ENCODE data around the gene ETHE1.
A peak's percentile ranks its signal among the peaks of the same experiment; 100 is the strongest.

Gene ETHE1, protein sequence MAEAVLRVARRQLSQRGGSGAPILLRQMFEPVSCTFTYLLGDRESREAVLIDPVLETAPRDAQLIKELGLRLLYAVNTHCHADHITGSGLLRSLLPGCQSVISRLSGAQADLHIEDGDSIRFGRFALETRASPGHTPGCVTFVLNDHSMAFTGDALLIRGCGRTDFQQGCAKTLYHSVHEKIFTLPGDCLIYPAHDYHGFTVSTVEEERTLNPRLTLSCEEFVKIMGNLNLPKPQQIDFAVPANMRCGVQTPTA

GRCh38 chr19:43526884-43527859, at the start of gene ETHE1:
Gene ETHE1 (minus strand): TSS chr19:43527201. CDS start chr19:43527177, 24 bp downstream.
- peak; percentile 25 for DNase-seq

DNA sequence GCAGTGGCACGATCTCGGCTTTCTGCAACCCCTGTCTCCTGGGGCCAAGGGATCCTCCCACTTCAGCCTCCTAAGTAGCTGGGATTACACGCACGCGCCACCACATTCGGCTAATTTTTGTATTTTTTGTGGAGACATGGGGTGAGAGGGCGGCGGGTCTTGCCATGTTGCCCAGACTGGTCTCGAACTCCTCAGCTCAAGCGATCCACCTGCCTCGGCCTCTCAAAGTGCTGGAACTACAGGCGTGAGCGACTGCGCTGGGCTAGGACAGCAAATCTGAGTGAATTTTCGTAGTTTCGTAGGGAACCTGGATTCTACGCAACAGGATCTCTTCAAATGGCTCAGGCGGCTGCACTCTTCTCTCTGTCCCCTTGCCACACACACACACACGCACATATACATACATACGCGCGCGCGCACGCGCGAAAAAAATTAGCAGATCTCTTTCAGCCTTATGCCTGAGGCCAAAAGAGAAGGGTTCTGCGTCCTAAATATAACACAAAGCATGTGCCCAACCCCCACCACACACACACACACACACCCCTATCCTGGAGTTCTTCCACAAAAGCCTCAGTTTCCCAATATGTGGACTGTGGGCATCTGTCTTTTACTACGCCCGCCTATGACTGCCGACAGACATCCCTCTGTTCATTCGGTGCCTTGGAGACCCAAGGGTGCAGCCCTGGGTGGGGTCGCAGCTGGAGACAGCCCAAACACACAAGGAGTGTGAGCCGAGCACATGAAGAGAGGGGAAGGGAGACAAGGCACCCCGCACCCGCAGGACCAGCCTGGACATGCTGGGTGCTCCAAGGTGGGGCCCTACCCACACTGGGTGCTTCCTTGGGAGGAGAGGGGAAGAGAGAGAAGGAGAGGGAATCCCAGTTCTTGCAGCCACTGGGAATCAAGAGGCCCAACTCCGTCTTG, 49.2 kb upstream of the ETHE1 start:
- DNase-seq, result no peak

DNA sequence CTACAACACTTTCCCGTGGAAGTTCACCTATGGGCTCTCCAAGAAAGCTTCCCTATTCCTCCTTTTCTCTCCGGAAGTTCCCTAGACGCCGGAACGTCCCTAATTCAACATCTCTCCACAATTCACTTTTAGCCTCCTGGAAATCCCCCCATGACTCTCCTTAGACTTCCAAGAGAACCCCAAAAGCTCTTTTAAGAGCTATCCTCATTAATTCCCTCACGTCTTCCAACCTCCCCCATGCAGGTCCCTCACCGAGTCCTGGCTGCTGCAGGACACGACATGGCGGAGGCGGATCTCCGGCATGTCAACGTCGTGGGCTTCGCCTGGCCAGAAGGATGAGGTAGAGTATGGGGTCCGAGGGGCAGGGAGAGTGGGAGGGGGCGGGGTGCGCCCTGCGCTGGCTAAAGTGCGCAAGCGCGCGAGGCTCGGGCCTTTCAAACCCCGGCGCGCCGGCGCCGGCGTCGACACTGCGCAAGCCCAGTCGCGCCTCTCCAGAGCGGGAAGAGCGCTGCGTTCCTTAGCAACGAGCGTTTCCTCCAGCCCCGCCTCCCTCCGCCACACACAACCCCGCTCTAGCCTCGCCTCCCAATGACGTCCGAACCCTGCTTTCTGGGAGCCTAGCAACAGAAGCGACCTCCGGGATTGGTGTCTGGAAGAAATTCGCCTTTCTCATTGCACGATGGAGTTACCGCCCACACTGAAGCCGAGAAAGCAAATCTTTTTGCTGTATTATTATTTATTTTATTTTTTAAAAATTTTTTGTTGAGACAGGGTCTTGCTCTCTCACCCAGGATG, 48.4 kb upstream of the ETHE1 start, which contains the start of the genes PINLYP and XRCC1:
PINLYP (plus strand) TSS at position 646 of the 795 bp plus-strand sequence. CDS start 1,391 bp downstream, outside the sequence.
XRCC1 (minus strand) TSS at position 372 of the 795 bp plus-strand sequence; CDS start at position 303, 69 bp downstream.
- DNase-seq, result peak; percentile 98

GRCh38 chr19:43574424-43575155, 47.6 kb upstream of the ETHE1 start:
- no peak for DNase-seq

DNA sequence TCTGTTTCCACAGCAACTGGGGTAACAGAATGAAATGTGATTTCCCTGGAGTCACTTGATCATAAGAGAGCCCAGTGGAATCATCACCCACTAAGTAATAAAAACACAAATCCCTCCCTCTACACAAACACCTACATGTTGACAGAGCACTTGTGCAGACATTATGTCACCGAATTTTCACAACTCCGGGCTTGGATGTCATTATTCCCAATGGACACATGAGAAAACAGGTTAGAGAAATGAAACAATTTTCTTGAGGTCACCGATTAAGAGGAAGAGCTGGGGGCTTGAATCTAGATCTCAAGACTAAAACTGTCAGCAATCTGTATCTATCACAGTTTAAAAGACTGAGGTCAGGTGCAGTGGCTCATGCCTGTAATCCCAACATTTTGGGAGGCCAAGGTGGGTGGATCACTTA, 45.2 kb upstream of the ETHE1 start:
- no peak for DNase-seq

GRCh38 chr19:43570174-43570791, 43.3 kb upstream of the ETHE1 start:
- no peak for DNase-seq

GRCh38 chr19:43569657-43570056, 42.7 kb upstream of the ETHE1 start:
- no peak for DNase-seq

- DNase-seq, result peak; percentile 51
Observed at GRCh38 chr19:43564800-43565199, 37.8 kb upstream of the ETHE1 start.

DNA sequence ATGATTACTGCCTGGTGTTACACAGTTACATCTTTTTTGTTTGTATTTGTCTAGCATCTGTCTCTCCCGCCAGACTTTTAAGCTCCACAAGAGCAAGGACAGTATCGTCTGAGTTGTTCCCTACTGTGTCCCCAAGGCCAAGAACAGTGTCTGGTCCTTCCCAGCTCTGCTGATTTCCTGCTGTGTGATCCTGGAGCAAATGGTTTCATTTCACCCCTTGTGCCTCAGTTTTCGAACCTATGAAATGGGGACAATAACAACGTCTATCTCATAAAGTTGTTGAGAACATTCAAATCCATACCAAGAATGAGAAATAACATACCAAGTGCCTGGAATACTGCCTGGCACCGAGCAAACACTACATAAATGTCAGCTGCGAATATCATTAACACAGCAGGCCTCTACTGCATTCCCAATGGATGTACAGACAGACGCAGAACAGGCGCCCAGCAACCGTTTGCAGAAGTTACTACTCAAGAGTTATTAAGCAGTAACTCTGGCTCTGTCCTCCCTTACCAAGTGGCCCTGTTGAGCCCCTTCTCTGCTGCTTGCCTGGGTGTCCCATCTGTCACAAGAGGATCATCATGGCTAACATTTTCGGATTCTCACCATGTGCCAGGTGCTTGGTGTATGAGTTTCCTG, 36.9 kb upstream of the ETHE1 start:
- no peak for DNase-seq

DNA sequence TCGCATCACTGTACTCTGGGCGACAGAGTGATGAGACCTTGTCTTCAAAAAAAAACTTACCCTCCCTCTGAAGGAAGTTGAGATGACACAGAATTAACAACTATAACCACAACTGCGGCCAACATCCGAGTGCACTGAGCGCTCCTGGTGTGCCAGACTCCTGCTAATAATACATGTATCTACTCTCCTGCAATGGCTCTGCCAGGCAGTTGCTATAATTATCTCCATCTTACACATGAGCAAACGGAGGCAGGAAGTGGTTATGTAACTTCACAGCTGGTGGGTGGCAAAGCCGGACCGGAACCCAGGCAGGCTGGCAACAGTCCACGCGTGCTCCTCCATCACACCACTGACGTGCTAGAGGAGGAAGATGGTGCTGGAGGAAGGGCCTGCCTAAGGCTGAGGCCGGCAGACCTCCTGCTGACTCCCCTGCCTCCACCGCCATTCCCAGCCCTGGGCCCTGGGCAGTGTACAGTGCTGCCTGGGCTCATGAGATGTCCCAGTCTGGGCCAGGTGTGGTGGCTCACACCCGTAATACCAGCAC, 35.8 kb upstream of the ETHE1 start:
- DNase-seq, result no peak

DNA sequence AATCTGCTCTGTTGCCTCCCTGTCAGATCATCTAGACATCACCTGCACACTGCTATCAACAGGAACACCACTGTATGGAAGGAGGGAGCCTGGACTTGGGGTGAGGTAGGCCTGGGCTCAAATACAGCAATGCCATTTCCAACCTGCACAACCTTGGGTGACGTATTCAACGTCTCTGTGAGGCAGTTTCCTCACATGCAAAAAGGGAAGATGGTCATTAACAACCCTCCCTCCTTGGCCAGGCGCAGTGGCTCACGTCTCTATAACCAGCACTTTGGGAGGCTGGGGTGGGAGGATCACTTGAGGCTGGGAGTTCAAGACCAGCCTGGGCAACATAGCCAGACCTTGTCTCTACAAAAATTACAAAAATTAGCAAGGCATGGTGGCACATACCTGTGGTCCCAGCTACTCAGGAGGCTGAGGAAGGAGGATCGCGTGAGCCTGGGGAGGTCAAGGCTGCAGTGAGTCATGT, 35.3 kb upstream of the ETHE1 start:
- no peak for DNase-seq

DNA sequence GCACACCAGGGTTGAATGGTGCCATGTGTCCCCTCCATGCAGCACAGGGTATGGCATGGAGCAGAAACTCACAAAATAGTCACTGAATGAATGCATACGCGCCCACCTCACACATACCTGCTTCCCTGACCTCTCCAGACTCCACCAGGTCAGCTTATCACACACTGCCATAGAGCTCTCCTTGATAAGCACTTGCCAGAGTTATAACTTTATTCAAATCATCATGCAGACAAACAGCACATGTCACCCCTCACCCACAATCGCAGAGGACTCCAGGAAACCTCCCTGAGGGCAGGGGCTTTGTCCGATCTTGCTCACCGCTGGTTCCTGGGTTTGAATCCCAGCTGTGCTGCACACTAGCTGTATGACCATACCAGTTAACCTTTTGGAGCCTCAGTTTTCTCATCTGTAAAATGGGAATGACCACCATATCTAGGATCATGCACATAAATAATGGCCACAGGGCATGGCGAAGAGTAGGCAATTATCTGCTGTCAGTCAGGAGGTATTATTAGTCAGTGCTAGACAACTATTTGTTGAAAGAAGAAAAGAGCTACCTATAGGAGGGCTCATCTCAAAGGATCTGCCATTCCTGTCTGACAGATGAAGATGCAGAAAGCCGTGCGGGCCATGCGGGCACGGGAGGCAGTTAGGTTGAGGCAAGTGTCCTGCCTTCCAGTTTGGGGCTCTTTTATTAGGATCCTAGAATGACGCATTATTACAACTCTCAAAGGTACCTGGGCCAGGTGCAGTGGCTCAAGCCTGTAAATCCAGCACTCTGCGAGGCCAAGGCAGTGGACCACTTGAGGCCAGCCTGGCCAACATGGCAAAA, 34.4 kb upstream of the ETHE1 start:
- DNase-seq, result no peak

- DNase-seq, result no peak
Observed at GRCh38 chr19:43560687-43561086, 33.7 kb upstream of the ETHE1 start.

- DNase-seq, result no peak
Observed at GRCh38 chr19:43555185-43555770, 28.3 kb upstream of the ETHE1 start.

DNA sequence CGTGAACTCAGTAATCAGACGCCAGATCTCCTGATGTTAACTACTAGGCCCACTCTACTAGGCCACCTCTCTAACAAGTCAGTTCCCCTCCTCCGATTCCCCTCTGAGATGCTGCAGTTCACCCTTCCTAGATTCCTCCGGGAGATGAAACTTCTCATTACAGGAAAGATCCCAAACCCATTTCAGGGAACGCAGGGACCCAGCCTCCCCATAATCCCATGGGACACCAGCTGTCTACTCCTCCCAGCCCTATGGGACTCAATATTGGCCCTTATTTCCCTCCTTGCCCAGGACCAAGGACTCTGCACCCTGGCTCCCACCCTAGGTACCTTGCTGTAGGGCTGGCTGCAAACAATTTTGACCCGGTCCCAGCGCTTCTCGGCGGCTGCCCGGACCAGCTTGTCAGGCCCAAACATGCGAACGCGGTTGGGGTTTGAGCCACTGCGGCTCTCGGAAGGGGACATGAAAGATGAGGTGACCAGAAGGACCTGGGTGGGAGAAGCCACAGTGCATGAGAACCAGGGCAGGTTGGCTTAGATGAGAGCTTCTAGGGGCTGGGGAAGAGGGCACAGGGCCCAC, 27.4 kb upstream of the ETHE1 start:
- no peak for DNase-seq

DNA sequence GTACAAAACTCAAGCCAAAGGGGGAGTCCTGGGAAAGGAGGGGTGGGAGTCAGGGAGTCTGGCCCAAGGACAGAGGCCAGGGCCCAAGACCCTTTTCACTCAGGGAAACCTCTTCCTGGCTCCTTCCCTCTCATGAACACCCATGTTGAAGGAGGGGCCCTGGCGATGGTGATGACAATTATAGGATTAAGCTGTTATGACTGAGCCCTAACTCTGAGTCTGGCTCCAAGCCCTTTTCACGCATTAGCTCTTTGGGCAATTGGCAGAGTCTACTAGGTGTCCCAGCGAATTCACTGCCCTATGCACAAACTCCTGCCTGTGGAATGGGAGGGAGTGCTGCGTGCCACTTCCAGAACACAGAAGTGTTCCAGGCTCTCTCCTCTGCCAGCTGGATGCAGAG, 26.7 kb upstream of the ETHE1 start:
- DNase-seq, result no peak

DNA sequence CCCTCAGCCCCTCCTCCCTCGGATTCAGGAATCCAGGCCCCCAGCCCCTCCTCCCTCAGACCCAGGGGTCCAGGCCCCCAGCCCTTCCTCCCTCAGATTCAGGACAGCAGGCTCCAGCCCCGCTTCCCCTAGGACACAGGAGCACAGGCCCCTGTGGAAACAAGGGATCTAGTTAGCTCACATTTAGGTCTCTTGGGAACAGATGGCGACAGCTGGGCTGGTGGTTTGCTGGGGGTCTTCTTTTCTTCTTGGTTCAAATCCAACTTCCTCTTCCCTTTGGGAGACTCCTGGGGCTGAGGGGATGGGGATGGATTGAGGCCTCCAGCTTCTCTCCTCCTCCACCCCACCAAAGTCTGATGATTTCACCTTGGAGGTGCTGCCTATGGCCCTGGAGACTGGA, 25.6 kb upstream of the ETHE1 start:
- DNase-seq, result no peak

- DNase-seq, result no peak
Observed at GRCh38 chr19:43552198-43552450, 25.1 kb upstream of the ETHE1 start.

All from DMS79 (cell line).